ENCODE data around the gene ZNF771. TPM values are rescaled to one million over a fixed set of nuclear protein-coding genes. Genes with fewer than 3 reads are reported as not detected.
"Not testable (repeated sequence)": the region's sequence is repeated elsewhere in the genome, so short reads cannot be mapped to it uniquely, and the experiment has no call there.

Gene ZNF771
- total RNA-seq, 6 donors from 2014 or later, result 5.2 to 12.3 (median 7.2) TPM

GRCh38 chr16:30457743-30458560 lies 50.5 kb downstream of the ZNF771 start:
- peaks cover 0 to 11% (median 5%) of the 10 kb centered on the region in 4 donors for H3K4me1 ChIP-seq
- DNase-seq, result no peak
- TF ChIP-seq, protein P1, sequence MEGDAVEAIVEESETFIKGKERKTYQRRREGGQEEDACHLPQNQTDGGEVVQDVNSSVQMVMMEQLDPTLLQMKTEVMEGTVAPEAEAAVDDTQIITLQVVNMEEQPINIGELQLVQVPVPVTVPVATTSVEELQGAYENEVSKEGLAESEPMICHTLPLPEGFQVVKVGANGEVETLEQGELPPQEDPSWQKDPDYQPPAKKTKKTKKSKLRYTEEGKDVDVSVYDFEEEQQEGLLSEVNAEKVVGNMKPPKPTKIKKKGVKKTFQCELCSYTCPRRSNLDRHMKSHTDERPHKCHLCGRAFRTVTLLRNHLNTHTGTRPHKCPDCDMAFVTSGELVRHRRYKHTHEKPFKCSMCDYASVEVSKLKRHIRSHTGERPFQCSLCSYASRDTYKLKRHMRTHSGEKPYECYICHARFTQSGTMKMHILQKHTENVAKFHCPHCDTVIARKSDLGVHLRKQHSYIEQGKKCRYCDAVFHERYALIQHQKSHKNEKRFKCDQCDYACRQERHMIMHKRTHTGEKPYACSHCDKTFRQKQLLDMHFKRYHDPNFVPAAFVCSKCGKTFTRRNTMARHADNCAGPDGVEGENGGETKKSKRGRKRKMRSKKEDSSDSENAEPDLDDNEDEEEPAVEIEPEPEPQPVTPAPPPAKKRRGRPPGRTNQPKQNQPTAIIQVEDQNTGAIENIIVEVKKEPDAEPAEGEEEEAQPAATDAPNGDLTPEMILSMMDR (IDR thresholded peaks at IDR 0.05), result no peak
- no peak for TF ChIP-seq POLR2AphosphoS5 (IDR thresholded peaks at IDR 0.05)
- no peak for TF ChIP-seq POLR2A (IDR thresholded peaks at IDR 0.05)
- TF ChIP-seq EP300 (IDR thresholded peaks at IDR 0.05), result no peak

GRCh38 chr16:30458561-30459394 lies 51.4 kb downstream of the ZNF771 start:
- peaks cover 0 to 11% (median 5%) of the 10 kb centered on the region in 4 donors for H3K4me1 ChIP-seq
- peak; percentile 78 to 86 for ATAC-seq (ENCODE audit: low FRiP score in 2 of 2)
- H3K36me3 ChIP-seq, result no peaks in the 10 kb centered on the region
- 65 to 69% methylated on average over 18 to 21 of the region's 22 CpGs for WGBS, 2 donors
- peak; percentile 47 to 82 for DNase-seq
- peak in 1 of 2 donors; percentile 50 for TF ChIP-seq POLR2AphosphoS5 (IDR thresholded peaks at IDR 0.05)
- peak in 1 of 4 donors; percentile 21 for TF ChIP-seq POLR2A (IDR thresholded peaks at IDR 0.05)
- TF ChIP-seq, protein P1 (IDR thresholded peaks at IDR 0.05), result no peak
- H3K27ac ChIP-seq, result peak overlapping the region in 3 of 4 donors; percentile 27 to 63 (median 49)
- H3K9me3 ChIP-seq, result no peaks in the 10 kb centered on the region
- no peak overlapping the region for H3K4me3 ChIP-seq
- H3K27me3 ChIP-seq, result no peaks in the 10 kb centered on the region

More at GRCh38 chr16:30457743-30458560, 50.5 kb downstream of the ZNF771 start:
- no peak overlapping the region for H3K4me3 ChIP-seq
- 86 to 91% methylated on average over 16 of the region's 16 CpGs for WGBS, 2 donors
- no peak overlapping the region for H3K27ac ChIP-seq
- no peaks in the 10 kb centered on the region for H3K9me3 ChIP-seq
- ATAC-seq (ENCODE audit: low FRiP score in 2 of 2), result no peak
- H3K27me3 ChIP-seq, result no peaks in the 10 kb centered on the region
- H3K36me3 ChIP-seq, result no peaks in the 10 kb centered on the region

DNA sequence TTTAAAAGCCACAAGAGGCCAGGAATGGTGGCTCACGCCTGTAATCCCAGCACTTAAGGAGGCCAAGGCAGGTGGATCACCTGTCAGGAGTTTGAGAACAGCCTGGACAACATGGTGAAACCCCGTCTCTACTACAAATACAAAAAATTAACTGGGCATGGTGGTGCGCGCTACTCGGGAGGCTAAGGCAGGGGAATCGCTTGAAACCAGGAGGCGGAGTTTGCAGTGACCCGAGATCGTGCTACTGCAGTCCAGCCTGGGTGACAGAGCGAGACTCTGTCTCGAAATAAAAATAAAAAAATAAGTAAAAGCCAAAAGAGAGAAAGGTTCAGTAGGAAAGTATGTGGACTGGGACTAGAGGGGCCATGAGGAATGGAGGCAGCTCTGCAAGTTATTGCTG lies 52.0 kb downstream of the ZNF771 start:
- 84 to 90% methylated on average over 11 of the region's 11 CpGs for WGBS, 2 donors
- Histone ChIP-seq H3K27me3 (no peaks in the 10 kb centered on the region), H3K36me3 (no peaks in the 10 kb centered on the region), H3K4me1 (peaks cover 0 to 11% (median 5%) of the 10 kb centered on the region in 4 donors), H3K27ac (peak overlapping the region in 2 of 4 donors; percentile 27 to 63), H3K4me3 (no peak overlapping the region), H3K9me3 (no peaks in the 10 kb centered on the region)
- no peak for DNase-seq
- TF ChIP-seq, protein P1 (IDR thresholded peaks at IDR 0.05), result no peak
- TF ChIP-seq POLR2A (IDR thresholded peaks at IDR 0.05) (no peak), POLR2AphosphoS5 (IDR thresholded peaks at IDR 0.05) (no peak), EP300 (IDR thresholded peaks at IDR 0.05) (no peak)
- no peak for ATAC-seq (ENCODE audit: low FRiP score in 2 of 2)

GRCh38 chr16:30461426-30461825 lies 54.0 kb downstream of the ZNF771 start:
- WGBS, 2 donors, result 68 to 71% methylated on average over 5 of the region's 5 CpGs
- ATAC-seq (ENCODE audit: low FRiP score in 2 of 2); H3K9me3 ChIP-seq; H3K36me3 ChIP-seq; H3K27ac ChIP-seq; H3K4me3 ChIP-seq; H3K27me3 ChIP-seq; DNase-seq: not testable (repeated sequence)
- peaks cover 0 to 11% (median 5%) of the 10 kb centered on the region in 4 donors for H3K4me1 ChIP-seq

GRCh38 chr16:30464078-30464477 lies 56.7 kb downstream of the ZNF771 start:
- TF ChIP-seq POLR2AphosphoS5 (IDR thresholded peaks at IDR 0.05) (no peak), POLR2A (IDR thresholded peaks at IDR 0.05) (no peak), EP300 (IDR thresholded peaks at IDR 0.05) (no peak)
- TF ChIP-seq, protein P1 (IDR thresholded peaks at IDR 0.05), result no peak
- Histone ChIP-seq H3K4me1 (peaks cover 0 to 4% (median 2%) of the 10 kb centered on the region in 4 donors), H3K4me3 (no peak overlapping the region), H3K27ac (no peak overlapping the region), H3K9me3 (no peaks in the 10 kb centered on the region), H3K36me3 (no peaks in the 10 kb centered on the region), H3K27me3 (no peaks in the 10 kb centered on the region)
- 81 to 90% methylated on average over 7 of the region's 7 CpGs for WGBS, 2 donors
- DNase-seq (no peak), ATAC-seq (ENCODE audit: low FRiP score in 2 of 2) (no peak)
